HepG2 (cell line): ENCODE measurements around the gene GADD45B. TPM values are rescaled to one million over a fixed set of nuclear protein-coding genes. Genes with fewer than 3 reads are reported as not detected.

Experiments used
- ATAC-seq: fragments of 200-7000 bp; cut with Tn5 transposase; 3 replicates; pipeline ENCODE4 v1.9.1; 2020; ENCODE audit warnings: mild to moderate bottlenecking, moderate library complexity
- BruUV-seq: library from RNA; stranded (reverse); fragments of 400-500 nt; replicated peaks from 2 replicates; lab custom pipeline; 2021; lab: Mats Ljungman, UMichigan
- CTCF ChIA-PET: fragments of 300-600 bp; formaldehyde crosslinking; extraction: SDS; loops from one replicate; lab custom pipeline; 2021; ENCODE audit warnings: low total read pairs, inconsistent platforms, low intra/inter-chr PET ratio; lab: Yijun Ruan, JAX
- POLR2A ChIA-PET: fragments of 350-600 bp; sonication (Branson Sonifier 250); formaldehyde crosslinking; loops from one replicate; lab custom pipeline; 2020; ENCODE audit warnings: antibody characterized with exemption, inconsistent platforms; lab: Yijun Ruan, JAX
- DNase-seq: peaks from one replicate; pipeline ENCODE4 v3.0.0-alpha.2; 2015; ENCODE audit warnings: low spot score
- FAIRE-seq: peaks from 3 replicates; lab custom pipeline; 2011; peaks lifted over from hg19 to GRCh38; lab: Jason Lieb, UNC
- H2AFZ ChIP-seq: one replicate; pipeline ENCODE4 v1.6.1; 2011; ENCODE audit warnings: low read length, inconsistent platforms
- H3K27ac ChIP-seq: fragments of 300-600 bp; 3 replicates; pipeline ENCODE4 v1.8.0; 2011; ENCODE audit warnings: mixed run types, mild to moderate bottlenecking, mixed read lengths, low read length, inconsistent platforms; ENCODE audit not compliant: insufficient read depth; ENCODE audit errors: extremely low read length
- H3K27me3 ChIP-seq, 2 experiments: fragments of 200-600 bp in 1 of 2; 2 replicates in 1 of 2; 3 replicates in 1 of 2; pipeline versions ENCODE4 v1.6.0 to v1.8.0; 2011; ENCODE audit warnings: low read length in 2 of 2, mild to moderate bottlenecking in 2 of 2, moderate library complexity in 2 of 2, inconsistent platforms in 1 of 2; ENCODE audit not compliant: insufficient read depth in 2 of 2, control insufficient read depth in 1 of 2
- H3K36me3 ChIP-seq, 2 experiments: fragments of 200-600 bp in 1 of 2; replicated peaks in 1 of 2; 2 replicates in 1 of 2; 3 replicates in 1 of 2; pipeline versions ENCODE4 v1.5.1 to v1.8.0; 2011; ENCODE audit warnings: low read length in 2 of 2, inconsistent platforms in 1 of 2; ENCODE audit not compliant: insufficient read depth in 2 of 2, control insufficient read depth in 1 of 2
- H3K4me1 ChIP-seq: 2 replicates; pipeline ENCODE4 v1.5.1; 2012; ENCODE audit warnings: low read length, inconsistent platforms; ENCODE audit not compliant: insufficient read depth
- H3K4me2 ChIP-seq: 2 replicates; pipeline ENCODE4 v1.6.0; 2011; ENCODE audit warnings: low read depth, low read length, inconsistent platforms
- H3K4me3 ChIP-seq, 3 experiments: fragments of 200-600 bp in 1 of 3; sonication (generic), shearing (Covaris generic) in 1 of 3; replicated peaks in 1 of 3; 2 replicates each; pipeline ENCODE4 v1.5.1; 2011 to 2016; ENCODE audit warnings: low read length in 3 of 3, inconsistent platforms in 2 of 3, low read depth in 2 of 3, mild to moderate bottlenecking in 2 of 3, control low read depth in 1 of 3, mixed read lengths in 1 of 3; ENCODE audit not compliant: insufficient read depth in 1 of 3
- H3K79me2 ChIP-seq: one replicate; pipeline ENCODE4 v1.6.1; 2011; ENCODE audit warnings: low read length, inconsistent platforms; ENCODE audit not compliant: insufficient read depth
- H3K9ac ChIP-seq: 2 replicates; pipeline ENCODE4 v1.6.0; 2011; ENCODE audit warnings: mild to moderate bottlenecking, low read depth, low read length, inconsistent platforms; ENCODE audit not compliant: insufficient read depth
- H3K9me3 ChIP-seq: 2 replicates; pipeline ENCODE4 v1.5.1; 2012; ENCODE audit warnings: mild to moderate bottlenecking, low read length
- H4K20me1 ChIP-seq: 2 replicates; pipeline ENCODE4 v1.6.0; 2011; ENCODE audit warnings: inconsistent platforms, mild to moderate bottlenecking, low read length, moderate library complexity; ENCODE audit not compliant: insufficient read depth
- DMAP1 ChIP-seq: IDR thresholded peaks from 2 replicates; pipeline ENCODE4 v1.6.1; 2016
- GPN1 ChIP-seq: sonication (generic); formaldehyde crosslinking; IDR thresholded peaks from 2 replicates; pipeline ENCODE4 v1.5.1; 2020; ENCODE audit warnings: missing genetic modification reagents, borderline replicate concordance
- HCFC1 ChIP-seq: fragments of 150-350 bp; IDR thresholded peaks from 2 replicates; pipeline ENCODE4 v1.6.1; 2014; ENCODE audit warnings: low read depth, low read length
- HOXA7 ChIP-seq: sonication (generic); formaldehyde crosslinking; IDR thresholded peaks from 2 replicates; pipeline ENCODE4 v1.8.1; 2022; ENCODE audit warnings: mild to moderate bottlenecking, missing genetic modification reagents, moderate library complexity
- KDM2A ChIP-seq: sonication (generic); formaldehyde crosslinking; IDR thresholded peaks from 2 replicates; pipeline ENCODE4 v1.4.0; 2020; ENCODE audit warnings: low read depth, missing genetic modification reagents, borderline replicate concordance
- POLR2G ChIP-seq: fragments of 200-400 bp; formaldehyde crosslinking; IDR thresholded peaks from 2 replicates; pipeline ENCODE4 v1.6.1; 2018; ENCODE audit warnings: mild to moderate bottlenecking, low read depth, low read length, moderate library complexity
- RAD51 ChIP-seq: fragments of 450-650 bp; IDR thresholded peaks from 2 replicates; pipeline ENCODE4 v1.6.1; 2016; ENCODE audit warnings: borderline replicate concordance
- ZKSCAN5 ChIP-seq: sonication (generic); formaldehyde crosslinking; IDR thresholded peaks from 2 replicates; pipeline ENCODE4 v1.5.1; 2020; ENCODE audit warnings: mild to moderate bottlenecking, missing genetic modification reagents
- ZNF142 ChIP-seq: sonication (generic); formaldehyde crosslinking; IDR thresholded peaks from 2 replicates; pipeline ENCODE4 v1.4.0; 2020; ENCODE audit warnings: missing genetic modification reagents
- ZNF205 ChIP-seq: IDR thresholded peaks from 2 replicates; pipeline ENCODE4 v1.6.1; 2018; ENCODE audit warnings: missing biosample characterization, missing genetic modification reagents
- ZNF232 ChIP-seq: sonication (generic); formaldehyde crosslinking; IDR thresholded peaks from 2 replicates; pipeline ENCODE4 v1.4.0; 2020; ENCODE audit warnings: missing genetic modification reagents, borderline replicate concordance
- ZNF333 ChIP-seq: sonication (generic); formaldehyde crosslinking; IDR thresholded peaks from 2 replicates; pipeline ENCODE4 v1.4.0; 2020; ENCODE audit warnings: mild to moderate bottlenecking, missing genetic modification reagents, borderline replicate concordance
- ZNF431 ChIP-seq: sonication (generic); formaldehyde crosslinking; IDR thresholded peaks from 2 replicates; pipeline ENCODE4 v1.9.0; 2022; ENCODE audit warnings: missing genetic modification reagents, low read depth, mild to moderate bottlenecking, borderline replicate concordance
- ZNF747 ChIP-seq: sonication (generic); formaldehyde crosslinking; IDR thresholded peaks from 2 replicates; pipeline ENCODE4 v1.8.1; 2023; ENCODE audit warnings: missing genetic modification reagents, mild to moderate bottlenecking, borderline replicate concordance
- WGBS: methylation state at CpG from one replicate; pipeline ENCODE4 v1.1.6; 2017; ENCODE audit warnings: low lambda C conversion rate; 5-methylcytosine and 5-hydroxymethylcytosine counted together
- in situ Hi-C: cut with HindIII; loops from 2 replicates; pipeline ENCODE4 v1.10.0; 2017; ENCODE audit warnings: low pct_unique_long_range_greater_than_20kb; ENCODE audit not compliant: extremely low pct_ligation_motif_present
- intact Hi-C: fragments of 100-400 bp; cut with micrococcal nuclease; formaldehyde crosslinking; loops from one replicate; pipeline ENCODE4 v1.10.0; 2022; ENCODE audit not compliant: unreplicated experiment
- polyA plus RNA-seq, 8 experiments: library from polyadenylated mRNA; depleted of rRNA in 3 of 8; stranded (reverse) in 7 of 8; unstranded in 1 of 8; fragments of >200 nt; fragmentation: Illumina TruSeq in 4 of 8; extraction: Trizol in 4 of 8; gene quantifications; 2 replicates each; pipeline versions ENCODE4 v1.2.1 to v1.2.3, GENCODE V29; 2011 to 2016; ENCODE audit warnings: low read depth in 4 of 8, missing spikeins in 1 of 8, mixed read lengths in 1 of 8; ENCODE audit not compliant: insufficient read depth in 1 of 8
- total RNA-seq, 5 experiments: library from RNA; depleted of rRNA; stranded (reverse); fragments of >200 nt; fragmentation: Illumina TruSeq; extraction: Trizol; gene quantifications; 2 replicates each; pipeline ENCODE4 v1.2.3, GENCODE V29; 2016; ENCODE audit warnings: low read depth in 1 of 5
- TF ChIP-seq, protein P1 (sequence below): sonication (generic); formaldehyde crosslinking; IDR thresholded peaks from 2 replicates; pipeline ENCODE4 v1.5.0; 2020; ENCODE audit warnings: missing genetic modification reagents
- TF ChIP-seq, protein P2 (sequence below): sonication (generic); formaldehyde crosslinking; IDR thresholded peaks from 2 replicates; pipeline ENCODE4 v1.4.0; 2020; ENCODE audit warnings: missing genetic modification reagents, mild to moderate bottlenecking, borderline replicate concordance

Gene GADD45B
- total and polyA plus RNA-seq, 2 of the 13 experiments (the other 11 are each of a cell fraction or from before 2014, with no cell fraction given), result 4.6 to 34.1 TPM

- Histone ChIP-seq H3K4me2 (peak overlapping the region; percentile 70), H3K9ac (peak overlapping the region; percentile 30), H3K36me3 (no peaks in the 10 kb centered on the region), H3K79me2 (no peaks in the 10 kb centered on the region), H3K4me1 (peaks cover 84% of the 10 kb centered on the region), H3K27ac (no peak overlapping the region), H2AFZ (no peak overlapping the region), H3K9me3 (no peaks in the 10 kb centered on the region), H3K4me3 (peak overlapping the region in 2 of 3 experiments; percentile 42 to 57; a peak in 5 of 6 replicates), H4K20me1 (no peaks in the 10 kb centered on the region), H3K27me3 (no peaks in the 10 kb centered on the region)
- CTCF ChIA-PET, result no interaction called here
- FAIRE-seq (no peak), DNase-seq (peak; percentile 68), ATAC-seq (peak; percentile 79)
- no TSS peak for BruUV-seq
- POLR2A ChIA-PET, result interaction anchor here (0.9 to 1.7 kb wide), 5 partner anchors 9 to 86 kb away, joined by 3 to 12 read pairs (median 8); partner anchors contain the start of gene GADD45B
- intact Hi-C loops, result loop anchor here (5.0 kb wide), 2 partner anchors 48 to 52 kb away; partner anchors contain the start of gene GADD45B
- in situ Hi-C loops, result no loop called here
- WGBS, result 53% methylated on average over 16 of the region's 45 CpGs
- TF ChIP-seq ZNF333, result no peak
- TF ChIP-seq, protein P1, sequence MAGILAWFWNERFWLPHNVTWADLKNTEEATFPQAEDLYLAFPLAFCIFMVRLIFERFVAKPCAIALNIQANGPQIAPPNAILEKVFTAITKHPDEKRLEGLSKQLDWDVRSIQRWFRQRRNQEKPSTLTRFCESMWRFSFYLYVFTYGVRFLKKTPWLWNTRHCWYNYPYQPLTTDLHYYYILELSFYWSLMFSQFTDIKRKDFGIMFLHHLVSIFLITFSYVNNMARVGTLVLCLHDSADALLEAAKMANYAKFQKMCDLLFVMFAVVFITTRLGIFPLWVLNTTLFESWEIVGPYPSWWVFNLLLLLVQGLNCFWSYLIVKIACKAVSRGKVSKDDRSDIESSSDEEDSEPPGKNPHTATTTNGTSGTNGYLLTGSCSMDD, result no peak
- 0 out of 2 replicates have a peak, but pooled peaks have one; percentile 27 for TF ChIP-seq DMAP1 (CRISPR knock-in tag)
- peak; percentile 61; the same call in 1 of the 2 replicates for TF ChIP-seq KDM2A (CRISPR knock-in tag)
- no peak for TF ChIP-seq POLR2G
- no peak for TF ChIP-seq ZNF232 (CRISPR knock-in tag)
- TF ChIP-seq, protein P2, sequence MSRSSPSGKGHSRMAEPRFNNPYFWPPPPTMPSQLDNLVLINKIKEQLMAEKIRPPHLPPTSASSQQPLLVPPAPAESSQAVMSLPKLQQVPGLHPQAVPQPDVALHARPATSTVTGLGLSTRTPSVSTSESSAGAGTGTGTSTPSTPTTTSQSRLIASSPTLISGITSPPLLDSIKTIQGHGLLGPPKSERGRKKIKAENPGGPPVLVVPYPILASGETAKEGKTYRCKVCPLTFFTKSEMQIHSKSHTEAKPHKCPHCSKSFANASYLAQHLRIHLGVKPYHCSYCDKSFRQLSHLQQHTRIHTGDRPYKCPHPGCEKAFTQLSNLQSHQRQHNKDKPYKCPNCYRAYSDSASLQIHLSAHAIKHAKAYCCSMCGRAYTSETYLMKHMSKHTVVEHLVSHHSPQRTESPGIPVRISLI, result no peak
- no peak for TF ChIP-seq ZNF431 (CRISPR knock-in tag)
- 0 out of 2 replicates have a peak, but pooled peaks have one; percentile 25 for TF ChIP-seq ZNF747 (CRISPR knock-in tag)
- no peak for TF ChIP-seq GPN1 (CRISPR knock-in tag)
- no peak for TF ChIP-seq ZNF142
- no peak for TF ChIP-seq RAD51
- no peak for TF ChIP-seq ZNF205 (CRISPR knock-in tag)
- TF ChIP-seq ZKSCAN5 (CRISPR knock-in tag), result no peak
- no peak for TF ChIP-seq HOXA7 (CRISPR knock-in tag)
- TF ChIP-seq HCFC1, result no peak
These were observed 49.2 kb downstream of the GADD45B start for GRCh38 chr19:2524840-2525723.
